ENCODE results near the gene CLCN6.

Gene CLCN6, protein sequence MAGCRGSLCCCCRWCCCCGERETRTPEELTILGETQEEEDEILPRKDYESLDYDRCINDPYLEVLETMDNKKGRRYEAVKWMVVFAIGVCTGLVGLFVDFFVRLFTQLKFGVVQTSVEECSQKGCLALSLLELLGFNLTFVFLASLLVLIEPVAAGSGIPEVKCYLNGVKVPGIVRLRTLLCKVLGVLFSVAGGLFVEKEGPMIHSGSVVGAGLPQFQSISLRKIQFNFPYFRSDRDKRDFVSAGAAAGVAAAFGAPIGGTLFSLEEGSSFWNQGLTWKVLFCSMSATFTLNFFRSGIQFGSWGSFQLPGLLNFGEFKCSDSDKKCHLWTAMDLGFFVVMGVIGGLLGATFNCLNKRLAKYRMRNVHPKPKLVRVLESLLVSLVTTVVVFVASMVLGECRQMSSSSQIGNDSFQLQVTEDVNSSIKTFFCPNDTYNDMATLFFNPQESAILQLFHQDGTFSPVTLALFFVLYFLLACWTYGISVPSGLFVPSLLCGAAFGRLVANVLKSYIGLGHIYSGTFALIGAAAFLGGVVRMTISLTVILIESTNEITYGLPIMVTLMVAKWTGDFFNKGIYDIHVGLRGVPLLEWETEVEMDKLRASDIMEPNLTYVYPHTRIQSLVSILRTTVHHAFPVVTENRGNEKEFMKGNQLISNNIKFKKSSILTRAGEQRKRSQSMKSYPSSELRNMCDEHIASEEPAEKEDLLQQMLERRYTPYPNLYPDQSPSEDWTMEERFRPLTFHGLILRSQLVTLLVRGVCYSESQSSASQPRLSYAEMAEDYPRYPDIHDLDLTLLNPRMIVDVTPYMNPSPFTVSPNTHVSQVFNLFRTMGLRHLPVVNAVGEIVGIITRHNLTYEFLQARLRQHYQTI

DNA sequence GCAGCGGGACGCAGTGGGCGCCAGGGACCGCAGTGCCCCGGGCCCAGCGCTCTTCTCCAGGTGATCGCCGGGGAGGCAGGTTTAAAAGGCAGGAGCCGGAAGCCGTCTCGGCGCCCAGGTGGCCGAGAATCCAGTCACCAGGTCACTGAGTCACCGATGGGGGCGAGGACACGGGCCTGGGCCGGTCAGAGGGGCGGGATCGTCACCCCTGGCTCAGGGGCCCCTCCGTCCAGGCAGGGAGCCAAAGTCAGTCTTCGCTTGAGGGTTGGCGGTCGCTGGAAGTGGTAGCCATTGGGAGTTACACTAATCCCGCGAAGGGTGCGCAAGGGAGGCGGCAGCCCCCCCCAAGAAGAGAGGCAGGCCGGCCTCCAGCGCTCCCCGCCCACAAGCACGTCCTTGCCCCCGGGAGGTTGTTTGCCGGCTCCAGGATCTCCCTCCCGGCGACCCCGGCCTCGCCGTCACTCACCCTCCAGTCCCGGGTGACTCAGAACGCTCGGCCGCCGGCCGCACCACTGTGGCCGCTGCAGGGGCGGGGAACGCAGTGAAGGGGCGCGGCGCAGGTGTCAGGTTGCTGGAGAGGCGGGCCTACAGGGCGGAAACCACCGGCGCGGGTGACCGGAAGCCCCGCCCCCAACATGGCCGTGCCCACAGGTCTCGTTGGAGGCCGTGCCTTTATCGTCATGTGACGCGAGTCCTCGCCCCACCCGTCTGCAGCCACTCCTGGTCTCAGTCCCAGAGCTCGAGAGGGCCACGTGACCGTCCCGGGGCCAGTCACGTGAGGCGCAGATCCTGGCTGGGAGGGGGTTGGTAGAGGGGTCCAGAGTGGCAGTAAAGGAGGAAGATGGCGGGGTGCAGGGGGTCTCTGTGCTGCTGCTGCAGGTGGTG lies at the start of gene CLCN6, which contains the start of gene MTHFR:
Gene CLCN6, plus strand, starts transcription at position 770 of the 885 bp plus-strand sequence. Its CDS starts 72 bp downstream, at position 842.
Gene MTHFR, minus strand, starts transcription at position 543 of the 885 bp plus-strand sequence. CDS start 2,848 bp downstream, outside the sequence.
- peak; percentile 99 for DNase-seq

DNA sequence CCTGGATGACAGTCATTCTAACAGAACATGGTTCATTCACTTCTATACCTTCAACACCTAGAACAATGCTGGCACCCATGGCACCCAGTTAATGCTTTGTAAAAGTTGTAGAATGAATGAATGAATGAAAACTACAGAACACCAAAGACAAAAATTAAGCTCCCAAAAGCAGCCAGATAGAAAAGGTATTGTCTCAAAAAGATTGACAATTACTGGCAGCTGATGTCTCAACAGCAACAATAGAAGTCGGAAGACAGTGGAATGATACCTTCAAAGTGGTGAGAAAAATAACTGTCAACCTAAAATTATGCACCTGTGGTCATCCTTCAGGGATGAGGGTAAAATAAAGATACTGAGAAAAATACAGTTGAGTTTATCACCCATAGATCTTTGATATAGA lies 48.9 kb upstream of the CLCN6 start:
- no peak for DNase-seq

DNA sequence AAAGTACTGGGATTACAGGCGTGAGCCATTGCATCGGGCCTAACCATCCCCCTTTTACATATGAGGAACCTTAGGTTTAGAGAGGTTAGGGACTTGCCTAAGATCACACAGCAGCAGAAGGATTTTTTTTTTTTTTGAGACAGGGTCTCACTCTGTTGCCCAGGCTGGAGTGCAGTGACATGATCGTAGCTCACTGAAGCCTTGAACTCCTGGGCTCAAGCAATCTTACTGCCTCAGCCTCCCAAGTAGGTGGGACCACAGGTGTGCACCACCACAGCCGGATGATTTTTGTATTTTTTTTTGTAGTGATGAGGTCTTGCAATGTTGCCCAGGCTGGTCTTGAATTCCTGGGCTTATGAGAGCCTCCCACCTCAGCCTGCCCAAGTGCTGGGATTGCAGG lies 46.2 kb upstream of the CLCN6 start:
- DNase-seq, result no peak

DNA sequence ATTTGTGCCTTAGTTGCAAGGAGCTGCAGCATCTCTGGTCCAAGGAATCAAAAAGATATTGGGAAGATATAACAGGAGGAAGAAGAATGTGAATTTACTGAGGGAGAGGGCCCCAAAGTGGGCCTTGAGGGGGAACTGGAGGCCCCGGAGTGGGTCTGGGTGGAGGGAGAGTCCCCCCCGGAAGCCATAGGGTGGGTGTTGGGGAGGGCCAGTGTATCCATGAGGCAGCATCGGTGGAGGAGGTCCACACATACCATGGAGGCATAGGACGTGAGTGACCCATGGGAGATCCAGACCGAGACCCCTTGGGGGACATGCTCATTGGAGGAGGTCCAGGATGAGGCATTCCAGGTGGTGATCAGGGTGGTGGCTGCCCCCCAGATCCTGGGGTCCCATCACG lies 44.7 kb upstream of the CLCN6 start:
- no peak for DNase-seq

DNA sequence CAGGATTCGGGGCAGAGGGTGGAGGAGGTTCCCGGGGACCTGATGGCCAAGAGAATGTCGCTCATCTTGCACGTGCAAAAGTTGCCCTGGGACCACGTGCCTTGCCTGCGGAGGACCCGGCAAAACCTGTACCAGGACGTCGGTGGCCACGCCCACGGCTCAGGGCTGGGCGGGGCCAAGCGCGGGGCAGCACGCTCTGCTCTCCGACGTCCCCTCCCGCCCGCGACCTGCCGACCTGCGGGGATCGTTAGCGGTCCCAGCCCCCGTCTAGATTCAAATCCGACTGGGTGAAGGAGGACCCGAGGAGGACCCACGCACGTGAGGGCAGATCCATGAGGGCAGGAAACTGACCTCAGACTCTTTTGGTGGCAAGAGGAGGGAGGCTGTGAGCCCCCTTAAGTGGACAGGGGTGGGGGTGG lies 44.0 kb upstream of the CLCN6 start, which contains the start of gene C1orf167:
Gene C1orf167, plus strand, starts transcription at position 206 of the 419 bp plus-strand sequence. CDS start 2,208 bp downstream, outside the sequence.
- no peak for DNase-seq

DNA sequence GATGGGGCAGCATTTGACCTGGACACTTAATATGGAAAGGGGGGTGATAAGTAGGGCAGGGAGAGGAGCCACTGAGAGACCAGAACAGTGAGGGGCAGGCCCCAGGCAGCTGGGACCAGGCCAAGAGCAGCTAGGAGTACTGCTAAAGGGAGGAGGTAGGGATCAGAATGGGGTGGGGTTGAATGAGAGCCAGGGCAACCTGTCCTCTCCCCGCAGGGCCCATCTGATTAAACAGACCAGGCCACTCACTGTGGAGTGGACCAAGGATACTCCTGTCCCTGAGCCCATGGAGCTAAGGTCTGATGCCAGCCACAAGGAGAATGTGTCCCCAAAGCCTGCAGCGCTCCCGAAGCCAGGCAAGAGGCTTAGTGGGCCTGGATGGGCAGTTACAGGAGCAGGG lies 41.9 kb upstream of the CLCN6 start:
- no peak for DNase-seq

DNA sequence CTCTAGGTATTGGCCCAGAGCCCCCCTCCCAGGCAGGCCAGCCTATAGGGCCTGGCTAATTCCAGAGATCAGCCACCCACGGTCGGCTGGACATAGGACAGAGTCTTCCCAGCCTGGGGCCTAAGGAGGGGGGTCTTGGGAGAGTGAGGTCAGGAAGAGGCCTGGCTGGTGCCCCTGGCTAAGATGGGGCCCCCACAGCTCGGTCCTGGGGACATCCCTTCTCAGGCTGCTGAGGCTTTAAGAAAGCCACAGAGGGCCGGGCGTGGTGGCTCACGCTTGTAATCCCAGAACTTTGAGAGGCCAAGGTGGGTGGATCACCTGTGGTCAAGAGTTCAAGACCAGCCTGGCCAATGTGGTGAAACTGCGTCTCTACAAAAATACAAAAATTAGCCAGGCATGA lies 41.5 kb upstream of the CLCN6 start:
- DNase-seq, result no peak

DNA sequence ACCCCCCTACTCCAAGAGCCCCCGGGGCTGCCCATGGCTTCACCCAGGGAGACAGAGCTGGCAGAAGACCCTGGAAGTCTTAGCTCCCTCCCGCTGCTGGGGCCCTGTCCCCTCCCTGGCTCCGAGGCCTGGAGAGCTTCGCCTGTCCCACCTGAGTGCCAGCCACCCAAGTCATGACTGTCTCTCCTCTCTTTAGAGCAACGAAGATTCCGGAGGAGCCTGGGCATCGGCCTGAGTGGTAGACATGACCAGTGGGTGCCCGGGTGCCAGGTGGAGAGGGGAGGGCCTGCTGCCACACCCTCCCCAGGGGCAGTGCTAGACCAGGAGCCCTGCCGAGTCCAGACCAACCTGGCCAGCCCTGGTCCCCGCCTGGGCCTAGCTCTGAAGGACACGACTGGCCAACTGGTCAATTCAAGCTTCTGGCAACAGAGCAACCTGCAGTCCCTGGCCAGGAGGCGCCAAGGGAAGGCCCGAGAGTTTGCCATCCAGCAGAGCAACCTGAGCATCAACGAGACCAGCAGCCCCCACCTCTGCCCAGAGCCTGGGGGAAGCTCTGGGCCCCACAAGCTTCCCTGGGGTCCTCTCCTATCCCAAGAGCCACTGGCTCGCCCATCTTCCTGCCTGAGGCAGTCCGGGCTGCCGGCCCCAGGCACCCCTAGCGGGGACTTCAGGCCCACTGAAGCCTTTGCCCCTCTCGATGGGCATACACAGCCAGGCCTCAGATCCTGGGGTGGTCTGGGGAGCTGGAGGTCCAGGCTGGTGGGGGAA lies 40.1 kb upstream of the CLCN6 start:
- no peak for DNase-seq

DNA sequence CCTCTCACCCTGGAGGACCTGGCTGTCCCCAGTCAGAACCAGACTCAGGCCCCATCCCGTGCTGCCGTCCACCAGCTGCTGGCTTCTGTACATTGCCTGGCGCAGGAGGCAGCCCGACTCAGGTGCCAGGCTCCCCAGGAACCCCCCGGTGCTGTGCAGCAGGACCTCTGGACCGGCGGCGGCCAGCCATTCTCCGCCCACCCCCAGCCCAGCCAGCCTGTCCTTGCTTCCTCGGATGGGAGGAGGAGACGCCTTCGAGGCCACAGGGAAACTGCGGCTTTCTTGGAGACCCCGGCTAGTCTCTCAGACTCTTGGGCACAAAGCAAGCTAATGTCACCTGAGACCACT lies 39.6 kb upstream of the CLCN6 start:
- no peak for DNase-seq

DNA sequence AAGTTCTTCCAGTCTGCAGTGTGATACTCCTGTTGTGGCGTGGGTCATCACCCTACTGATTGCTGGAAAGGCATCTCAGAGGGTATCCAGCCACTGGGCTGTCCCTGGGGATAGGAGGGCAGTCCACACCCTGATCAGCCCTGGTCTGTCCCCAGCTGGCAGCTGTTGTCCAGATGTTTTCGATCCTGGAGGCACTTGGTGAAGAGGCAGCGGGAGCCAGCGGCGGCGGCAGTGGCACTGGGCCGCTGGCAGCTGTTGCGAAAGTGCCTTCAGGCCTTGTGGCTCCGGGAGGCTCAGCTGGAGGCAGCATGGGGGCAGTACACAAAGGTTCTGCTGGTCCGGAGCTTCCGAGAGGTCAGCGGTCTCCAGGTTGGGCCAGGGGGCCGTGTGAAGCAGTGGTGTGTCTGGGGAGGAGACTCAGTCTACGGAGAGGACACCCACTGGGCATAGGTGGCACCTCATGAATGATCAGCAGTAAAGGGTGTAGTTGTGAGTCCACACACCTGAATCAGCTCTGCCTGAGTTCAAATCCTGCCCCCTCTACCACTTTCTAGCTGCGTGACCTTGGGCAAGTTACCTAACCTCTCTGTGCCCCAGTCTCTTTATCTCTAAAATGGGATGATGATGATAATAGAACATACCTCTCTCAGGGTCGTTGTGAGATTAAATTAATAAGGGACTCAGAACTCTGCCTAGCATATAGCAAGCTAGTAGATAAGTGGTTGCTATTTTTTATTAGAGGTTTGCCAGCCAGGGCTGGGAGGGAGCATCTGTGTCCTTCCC lies 37.9 kb upstream of the CLCN6 start:
- DNase-seq, result no peak

DNA sequence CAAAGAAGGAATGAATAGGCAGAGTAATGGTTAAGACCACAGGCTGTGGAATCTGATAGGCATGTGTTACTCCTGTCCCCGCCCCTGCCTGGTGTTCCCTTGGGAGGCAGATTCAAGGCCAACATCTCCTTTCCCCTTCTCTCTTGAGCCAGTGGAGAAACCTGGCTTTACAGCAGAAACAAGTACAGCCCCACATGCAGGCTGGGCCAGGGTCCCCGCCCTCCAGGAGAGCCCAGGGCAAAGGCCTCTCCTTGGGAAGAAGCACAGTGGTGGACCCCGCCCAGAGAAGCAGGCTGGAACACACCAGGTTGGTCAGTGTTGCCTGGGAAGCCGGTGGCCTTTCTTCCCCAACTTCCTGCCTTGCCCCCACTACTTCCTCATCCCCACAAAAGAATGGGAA lies 37.2 kb upstream of the CLCN6 start:
- no peak for DNase-seq

DNA sequence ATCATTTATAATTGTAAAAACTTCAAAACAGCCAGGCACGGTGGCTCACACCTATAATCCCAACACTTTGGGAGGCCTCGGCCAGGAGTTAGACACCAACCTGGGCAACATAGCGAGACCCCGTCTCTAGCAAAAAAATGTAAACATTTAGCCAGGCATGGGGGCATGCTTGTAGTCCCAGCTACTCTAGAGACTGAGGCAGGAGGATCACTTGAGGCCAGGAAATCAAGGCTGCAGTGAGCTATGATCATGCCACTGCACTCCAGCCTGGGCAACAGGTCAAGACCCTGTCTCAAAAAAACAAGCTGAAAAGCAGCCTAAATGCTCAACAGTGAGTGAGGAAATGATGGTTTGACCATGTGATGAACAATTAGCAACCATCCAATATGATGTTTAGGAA lies 36.7 kb upstream of the CLCN6 start:
- DNase-seq, result no peak

DNA sequence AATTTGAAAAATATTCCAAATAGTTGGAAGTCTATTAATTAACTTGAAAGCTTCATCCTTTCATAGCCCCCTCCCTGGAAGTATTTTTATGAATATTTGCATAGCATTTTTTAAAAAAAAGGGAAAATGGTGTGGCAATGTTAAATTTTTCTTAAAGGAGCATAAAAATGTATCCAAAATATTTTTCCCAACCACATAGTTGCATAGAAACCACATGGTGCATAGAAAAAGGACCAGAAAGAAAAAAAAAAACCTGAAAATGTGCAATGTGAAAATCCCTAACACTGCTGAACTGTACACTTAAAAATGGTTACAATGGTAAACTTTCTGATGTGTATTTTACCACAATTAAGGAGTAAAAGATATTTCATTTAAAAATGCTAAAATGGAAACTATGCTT lies 36.0 kb upstream of the CLCN6 start:
- no peak for DNase-seq

DNA sequence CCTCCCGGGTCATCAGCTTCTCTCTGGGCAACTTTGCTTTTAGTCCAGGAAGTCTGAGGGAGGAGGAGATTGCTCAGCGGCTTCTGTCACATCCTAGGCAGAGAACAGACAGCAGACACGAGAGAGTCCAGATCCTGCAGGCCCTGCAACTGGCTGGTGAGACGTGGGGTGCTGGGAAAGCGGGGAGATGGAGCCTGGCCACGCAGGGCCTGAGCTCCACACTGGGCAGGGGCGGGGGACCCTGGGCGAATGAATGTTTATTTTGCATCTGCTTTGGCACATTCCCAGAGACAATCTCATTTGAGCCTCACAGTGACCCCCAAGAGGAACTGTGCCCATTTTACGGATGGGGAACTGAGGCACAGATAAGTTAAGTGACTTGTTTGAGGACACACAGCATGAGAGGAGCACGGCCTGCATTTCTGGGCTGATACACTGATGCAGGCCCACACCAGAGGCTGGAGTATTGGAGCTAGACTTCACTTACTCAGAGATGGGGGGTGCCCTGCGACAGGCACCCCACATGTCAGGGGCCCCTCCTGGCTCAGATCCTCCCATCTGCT lies 34.4 kb upstream of the CLCN6 start:
- no peak for DNase-seq

DNA sequence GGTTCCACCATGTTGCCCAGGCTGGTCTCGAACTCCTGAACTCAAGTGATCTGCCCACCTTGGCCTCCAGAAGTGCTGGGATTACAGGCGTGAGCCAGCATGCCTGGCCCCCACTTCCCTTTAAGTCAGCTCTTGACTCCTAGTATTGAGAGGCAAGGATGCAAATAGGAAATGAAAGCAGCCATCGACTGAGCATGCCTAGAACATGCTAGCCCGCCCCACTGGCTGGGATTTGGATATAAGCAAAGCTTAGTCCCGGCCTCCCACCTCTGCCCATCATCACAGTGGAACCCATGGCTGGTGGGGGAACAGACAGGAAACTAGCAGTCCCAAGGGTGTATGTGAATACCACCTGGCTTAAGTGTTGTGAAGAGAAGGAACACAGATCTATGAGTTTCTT lies 33.5 kb upstream of the CLCN6 start:
- no peak for DNase-seq

DNA sequence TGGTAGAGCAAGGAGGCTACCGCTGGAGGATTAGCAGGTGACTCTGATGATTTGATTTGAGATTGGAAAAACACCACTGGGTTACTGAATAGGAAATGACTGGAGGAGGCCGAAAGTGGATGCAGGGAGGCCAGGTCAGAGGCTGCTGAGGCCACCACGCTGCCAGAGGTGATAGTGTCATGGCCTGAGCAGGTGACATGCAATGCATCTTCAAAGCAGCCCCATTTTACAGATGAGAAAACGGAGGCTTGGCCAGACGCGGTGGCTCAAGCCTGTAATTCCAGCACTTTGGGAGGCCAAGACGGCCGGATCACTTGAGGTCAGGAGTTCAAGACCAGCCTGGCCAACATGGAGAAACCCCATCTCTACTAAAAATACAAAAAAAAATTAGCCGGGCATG lies 31.2 kb upstream of the CLCN6 start:
- DNase-seq, result no peak

DNA sequence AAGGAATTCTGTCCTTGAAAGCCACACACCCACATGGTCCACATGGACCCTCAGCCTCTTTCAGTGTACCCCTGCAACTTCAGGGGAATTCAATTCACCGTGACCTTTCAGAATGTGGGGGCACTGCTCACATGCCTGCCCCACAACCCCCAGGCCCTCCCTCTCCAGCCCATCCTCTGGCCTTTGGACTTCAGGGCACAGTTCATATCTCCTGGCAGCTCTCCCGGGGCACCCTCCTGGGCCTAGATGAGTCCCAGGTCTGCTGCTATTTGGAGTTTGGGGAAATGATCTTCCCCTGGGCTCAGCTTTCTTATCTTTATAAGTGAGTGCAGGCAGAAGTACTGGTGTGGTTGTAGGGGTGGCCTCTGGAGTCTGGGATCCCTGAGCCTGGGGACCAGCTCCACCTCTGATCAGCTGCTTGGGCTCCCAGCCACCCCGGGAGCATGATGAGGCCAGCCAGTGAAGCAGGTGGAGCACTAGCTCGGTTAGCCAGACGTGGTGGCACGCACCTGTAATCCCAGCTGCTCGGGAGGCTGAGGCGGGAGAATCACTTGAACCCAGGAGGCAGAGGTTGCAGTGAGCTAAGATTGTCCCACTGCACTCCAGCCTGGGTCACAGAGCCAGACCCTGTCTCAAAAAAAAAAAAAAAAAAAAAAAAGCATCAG lies 28.2 kb upstream of the CLCN6 start:
- no peak for DNase-seq

DNA sequence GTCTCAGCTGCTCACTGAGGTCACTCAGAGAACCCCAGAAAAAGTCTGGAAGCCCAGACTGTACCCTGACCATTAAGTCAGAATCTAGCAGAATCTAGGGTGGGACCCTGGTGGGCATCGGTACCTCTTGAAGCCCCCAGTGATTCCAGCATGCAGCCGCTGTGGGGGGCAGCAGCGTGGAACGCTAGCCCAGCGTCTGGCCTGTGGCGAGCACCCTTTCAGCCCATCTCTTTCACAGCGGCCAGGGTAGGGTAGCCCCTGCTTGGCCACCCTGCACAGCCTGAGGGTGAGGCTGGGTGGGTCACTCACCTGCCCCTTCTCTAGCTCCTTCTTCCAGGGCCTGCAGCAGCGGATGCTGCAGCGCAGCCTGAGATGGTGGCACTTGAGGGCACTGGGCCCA lies 27.7 kb upstream of the CLCN6 start:
- DNase-seq, result no peak

DNA sequence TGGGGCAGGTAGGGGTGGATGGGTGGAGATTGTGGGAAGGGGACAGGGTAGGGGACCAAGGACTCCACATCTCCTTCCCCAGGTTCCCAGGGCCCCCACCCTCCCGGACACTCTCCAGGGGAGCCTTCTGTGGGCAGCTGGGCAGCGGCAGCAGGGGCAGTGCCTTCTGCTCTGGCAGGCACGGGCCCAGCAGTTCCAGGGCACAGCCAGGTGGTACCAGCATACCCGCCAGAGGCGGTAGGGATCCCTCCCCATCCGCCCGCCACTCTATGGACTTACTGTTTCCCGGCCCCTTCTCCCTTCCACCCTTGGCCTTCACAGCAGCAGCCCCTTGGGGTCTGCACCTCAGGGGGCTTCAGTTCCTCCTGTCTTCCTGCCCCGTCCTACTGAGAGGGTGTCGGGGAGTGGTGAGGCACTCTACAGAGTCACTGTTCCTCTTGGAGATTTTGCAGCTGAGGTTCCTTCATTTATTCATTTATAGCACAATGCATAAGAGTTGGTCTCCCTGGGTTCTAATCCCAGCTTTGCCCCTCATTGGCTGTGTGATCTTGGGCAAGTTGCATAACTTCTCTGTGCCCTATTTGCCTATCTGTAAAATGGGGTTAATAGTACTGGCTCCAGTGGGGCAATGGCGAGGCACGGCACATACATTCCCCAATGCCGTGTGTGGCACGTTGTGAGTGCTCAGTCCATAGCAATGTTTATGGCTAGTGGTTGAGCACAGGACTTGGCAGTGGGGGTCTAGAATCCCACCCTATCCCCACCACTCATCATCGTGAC lies 27.0 kb upstream of the CLCN6 start:
- no peak for DNase-seq

Measured in amniotic stem cell (primary cell).